Measurements from ENCODE around the gene NDFIP1.
A peak's percentile ranks its signal among the peaks of the same experiment; 100 is the strongest.

The NDFIP1 gene

GRCh38 chr5:142117579-142118151 is 9.1 kb downstream of the NDFIP1 start:
- FAIRE-seq (no peak), DNase-seq (ENCODE audit: low spot score) (no peak)

- FAIRE-seq, result no peak
- no peak for DNase-seq (ENCODE audit: low spot score)
These were observed 9.6 kb downstream of the NDFIP1 start for GRCh38 chr5:142118155-142118686.

- DNase-seq (ENCODE audit: low spot score) (no peak), FAIRE-seq (no peak)
These were observed 10.6 kb downstream of the NDFIP1 start for GRCh38 chr5:142119051-142119625.

- FAIRE-seq (no peak), DNase-seq (ENCODE audit: low spot score) (no peak)
These were observed 11.8 kb downstream of the NDFIP1 start for GRCh38 chr5:142120247-142120935.

GRCh38 chr5:142122121-142122520 is 13.5 kb downstream of the NDFIP1 start:
- no peak for DNase-seq (ENCODE audit: low spot score)

GRCh38 chr5:142125378-142125777 is 16.8 kb downstream of the NDFIP1 start:
- no peak for FAIRE-seq
- no peak for DNase-seq (ENCODE audit: low spot score)

More at GRCh38 chr5:142122121-142122520, 13.5 kb downstream of the NDFIP1 start:
- no peak for FAIRE-seq

GRCh38 chr5:142125963-142126362 is 17.4 kb downstream of the NDFIP1 start:
- FAIRE-seq, result no peak
- no peak for DNase-seq (ENCODE audit: low spot score)

GRCh38 chr5:142128675-142129208 is 20.2 kb downstream of the NDFIP1 start:
- DNase-seq (ENCODE audit: low spot score) (no peak), FAIRE-seq (no peak)

GRCh38 chr5:142129446-142130066 is 21.0 kb downstream of the NDFIP1 start:
- no peak for DNase-seq (ENCODE audit: low spot score)
- no peak for FAIRE-seq

GRCh38 chr5:142131394-142131793 is 22.8 kb downstream of the NDFIP1 start:
- FAIRE-seq (no peak), DNase-seq (ENCODE audit: low spot score) (no peak)

GRCh38 chr5:142132916-142133315 is 24.3 kb downstream of the NDFIP1 start:
- DNase-seq (ENCODE audit: low spot score), result no peak
- no peak for FAIRE-seq

- no peak for FAIRE-seq
These were observed 25.0 kb downstream of the NDFIP1 start for GRCh38 chr5:142133330-142134206.

GRCh38 chr5:142134331-142135010 is 25.9 kb downstream of the NDFIP1 start:
- FAIRE-seq, result no peak
- no peak for DNase-seq (ENCODE audit: low spot score)

More at GRCh38 chr5:142133330-142134206, 25.0 kb downstream of the NDFIP1 start:
- no peak for DNase-seq (ENCODE audit: low spot score)

GRCh38 chr5:142141463-142141862 is 32.9 kb downstream of the NDFIP1 start:
- DNase-seq (ENCODE audit: low spot score) (no peak), FAIRE-seq (no peak)

GRCh38 chr5:142143878-142144277 is 35.3 kb downstream of the NDFIP1 start:
- FAIRE-seq, result no peak
- DNase-seq (ENCODE audit: low spot score), result peak; percentile 22

- DNase-seq (ENCODE audit: low spot score), result peak; percentile 38
These were observed 36.7 kb downstream of the NDFIP1 start for GRCh38 chr5:142145106-142145900.

GRCh38 chr5:142149363-142149762 is 40.8 kb downstream of the NDFIP1 start:
- no peak for FAIRE-seq

More at GRCh38 chr5:142145106-142145900, 36.7 kb downstream of the NDFIP1 start:
- no peak for FAIRE-seq

GRCh38 chr5:142150431-142150830 is 41.9 kb downstream of the NDFIP1 start:
- FAIRE-seq (no peak), DNase-seq (ENCODE audit: low spot score) (no peak)

More at GRCh38 chr5:142149363-142149762, 40.8 kb downstream of the NDFIP1 start:
- DNase-seq (ENCODE audit: low spot score), result no peak

All from urothelium cell line (cell line).